Eye (tissue), 1 donor: ENCODE data around the gene RER1.
"Not testable (repeated sequence)": the region's sequence is repeated elsewhere in the genome, so short reads cannot be mapped to it uniquely, and the experiment has no call there.

ENCODE experiments used
- DNase-seq: peaks from one replicate; pipeline ENCODE4 v3.0.0-alpha.2; 2015

RER1 gene

DNA sequence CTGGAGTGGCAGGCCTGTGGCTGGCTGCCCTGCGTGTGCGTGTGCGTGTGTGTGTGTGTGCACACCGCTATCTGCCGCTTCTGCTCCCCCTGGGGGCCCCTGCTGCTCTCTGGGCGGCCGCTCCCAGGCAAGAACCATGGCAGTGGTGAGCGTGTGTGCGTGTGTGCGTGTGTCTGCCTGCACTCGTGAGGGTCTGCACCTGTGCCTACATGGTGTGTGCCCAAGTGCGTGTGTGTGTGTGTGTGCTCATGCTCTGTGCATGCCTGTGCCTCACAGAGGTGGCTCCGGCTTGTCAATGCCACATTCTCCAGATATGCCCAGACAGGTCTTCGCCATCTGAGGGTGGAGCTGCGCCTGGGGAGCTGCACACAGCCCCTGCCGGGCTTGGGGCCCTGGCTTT, 39.5 kb downstream of the RER1 start:
- DNase-seq = peak; percentile 64

DNA sequence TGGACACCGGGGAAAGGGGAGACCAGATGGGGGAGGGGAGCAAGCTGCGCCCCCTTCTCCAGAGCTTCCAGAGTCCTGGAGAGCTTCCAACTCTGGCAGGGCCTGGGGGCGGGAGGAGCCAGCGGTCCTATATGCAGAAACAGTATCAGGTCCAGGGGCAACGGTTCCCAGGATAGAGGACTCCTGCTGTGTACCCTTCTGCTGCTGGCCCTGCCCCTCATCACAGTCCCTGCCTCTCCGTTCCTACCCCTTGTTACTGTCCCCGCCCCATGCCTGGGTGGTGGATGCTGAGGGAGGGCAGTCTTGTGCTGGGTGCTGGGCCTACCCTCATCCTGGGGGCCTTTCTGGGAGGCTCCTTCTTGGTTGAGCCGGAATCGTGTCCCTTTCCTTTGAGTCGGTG, 39.9 kb downstream of the RER1 start:
- no peak for DNase-seq

DNA sequence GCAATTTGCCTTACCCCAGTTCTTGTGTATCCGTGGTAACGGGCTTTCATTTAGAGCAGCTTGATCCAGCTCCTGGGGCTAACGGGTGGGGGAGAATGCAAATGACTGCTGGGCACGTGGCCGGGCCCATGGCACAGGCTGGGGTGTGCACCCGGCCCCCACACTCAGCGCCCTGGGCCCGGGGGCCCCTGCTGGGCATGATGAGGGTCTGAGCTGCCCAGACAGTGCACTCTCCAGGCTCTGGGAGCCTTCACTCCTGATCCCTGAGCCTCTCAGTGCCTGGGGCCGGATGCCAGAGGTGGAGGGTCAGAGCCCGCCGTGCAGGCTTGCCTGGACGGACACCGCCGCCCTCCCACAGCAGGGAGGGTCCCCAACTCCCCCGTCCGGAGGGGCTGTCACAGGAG, 40.8 kb downstream of the RER1 start:
- peak; percentile 63 for DNase-seq

DNA sequence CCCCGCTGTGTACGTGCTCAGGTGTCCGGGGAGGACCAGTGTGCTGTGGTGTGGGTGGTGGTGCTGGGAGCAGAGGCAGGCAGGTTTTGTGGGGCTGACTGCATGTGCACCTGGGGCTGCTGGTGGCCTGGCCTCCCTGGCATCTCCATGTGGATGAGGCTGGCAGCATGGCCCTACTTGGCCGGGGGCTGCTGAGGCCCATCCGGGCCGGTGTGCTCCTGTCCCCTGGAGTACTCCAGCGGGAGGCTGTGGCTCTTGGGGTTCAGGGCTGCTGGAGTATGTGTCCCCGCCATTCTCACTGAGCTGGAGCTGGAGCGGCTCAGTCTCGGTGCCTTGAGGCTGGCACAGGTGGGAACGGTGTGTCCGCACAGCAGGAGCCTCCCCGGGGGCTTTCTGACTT, 41.6 kb downstream of the RER1 start:
- no peak for DNase-seq

DNA sequence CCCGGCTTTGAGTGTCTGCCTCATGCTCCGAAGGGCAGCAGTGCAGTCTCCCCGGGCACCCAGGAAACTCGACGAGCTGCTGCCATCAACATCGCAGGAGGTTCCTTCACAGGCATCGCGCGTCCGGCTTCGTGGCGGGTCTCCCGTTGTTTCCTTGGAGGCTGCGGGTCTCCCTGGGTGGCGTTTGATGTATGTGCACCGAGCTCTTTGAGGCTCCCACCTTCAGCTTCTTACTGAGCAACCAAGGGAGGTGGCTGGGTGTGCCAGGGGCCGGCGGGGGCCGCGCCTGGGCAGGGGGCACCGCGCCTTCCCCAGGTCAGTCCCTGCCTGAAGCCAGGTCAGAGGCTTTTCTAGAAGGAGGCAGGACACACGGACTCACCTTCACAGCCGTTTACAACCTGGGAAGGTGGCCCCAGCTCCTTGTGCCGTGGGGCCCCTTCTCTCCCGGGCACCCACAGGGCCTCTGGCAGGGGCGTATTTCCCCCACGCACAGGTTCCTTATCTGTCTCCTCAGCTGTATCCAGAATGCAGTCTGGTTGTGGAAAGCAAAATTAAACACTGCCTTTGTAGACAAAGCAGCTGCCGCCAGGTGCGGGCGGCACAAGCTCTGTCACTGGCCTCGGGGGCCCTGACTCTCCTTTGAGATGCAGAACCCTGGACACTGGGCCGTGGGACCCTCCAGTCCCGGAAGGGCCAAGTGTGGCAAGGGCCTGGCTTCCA, 42.5 kb downstream of the RER1 start:
- no peak for DNase-seq

DNA sequence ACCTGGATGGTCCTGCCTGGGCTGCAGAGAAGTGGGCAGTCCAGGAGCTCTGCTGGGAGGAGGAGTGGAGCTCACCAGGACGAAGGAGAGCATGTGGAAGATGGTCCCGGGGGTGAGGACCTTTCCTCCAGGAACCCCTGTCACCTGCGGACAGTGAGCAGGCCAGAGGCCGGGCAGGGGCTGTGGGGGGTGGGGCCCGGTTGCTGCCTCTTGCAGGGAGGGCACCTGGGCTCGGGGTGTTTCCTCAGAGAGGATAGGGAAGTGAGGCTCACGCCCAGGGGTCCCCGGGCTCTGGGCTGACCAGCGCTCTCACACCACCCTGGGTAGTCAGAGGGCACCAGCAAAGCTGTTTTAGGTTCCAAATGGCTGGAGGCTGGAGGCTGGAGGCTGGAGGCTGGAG, 43.5 kb downstream of the RER1 start:
- no peak for DNase-seq

DNA sequence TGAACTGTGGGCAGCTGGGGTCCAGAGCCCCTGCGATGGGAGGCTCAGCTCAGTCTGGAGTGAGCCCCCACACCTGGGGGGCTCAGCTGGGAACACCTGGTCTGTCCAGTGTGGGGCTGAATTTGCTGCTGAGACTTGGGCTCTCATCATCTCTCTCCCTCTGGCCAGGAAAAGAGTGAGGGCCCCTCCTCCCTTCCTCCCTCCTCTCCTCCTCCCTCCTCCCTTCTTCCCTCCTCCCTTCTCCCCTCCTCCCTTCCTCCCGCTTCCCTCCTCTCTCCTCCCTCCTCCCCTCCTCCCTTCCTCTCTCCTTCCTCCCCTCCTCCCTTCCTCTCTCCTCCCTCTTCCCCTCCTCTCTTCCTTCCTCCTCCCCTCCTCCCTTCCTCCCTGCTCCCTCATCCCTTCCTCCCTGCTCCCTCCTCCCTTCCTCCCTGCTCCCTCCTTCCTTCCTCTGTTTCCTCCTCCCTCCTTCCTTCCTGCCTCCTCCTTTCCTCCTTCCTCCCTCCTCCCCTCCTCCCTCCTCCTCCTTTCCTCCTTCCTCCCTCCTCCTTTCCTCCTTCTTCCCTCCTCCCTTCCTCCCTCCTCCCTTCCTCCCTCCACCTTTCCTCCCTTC, 44.2 kb downstream of the RER1 start:
- DNase-seq = no peak

DNA sequence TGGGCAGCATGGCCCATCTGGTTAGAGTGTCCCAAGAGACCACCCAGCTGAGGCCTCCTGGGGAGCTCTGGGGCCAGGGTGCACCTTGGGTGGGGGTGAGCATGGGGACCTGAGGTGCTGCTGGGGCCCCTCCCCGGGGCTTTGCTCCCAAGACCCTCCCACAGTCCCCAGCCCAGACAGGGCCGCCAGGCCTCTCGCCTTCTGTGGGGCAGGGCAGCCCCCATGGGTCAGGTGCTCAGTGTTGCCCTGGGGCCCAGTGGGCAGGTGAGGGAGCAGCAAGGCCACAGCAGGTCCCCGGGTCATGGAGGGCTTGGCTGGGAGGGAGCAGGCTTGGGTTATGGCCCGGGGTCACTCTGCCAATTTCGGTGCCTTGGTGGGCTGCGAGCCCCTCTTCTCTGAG, 45.2 kb downstream of the RER1 start:
- DNase-seq = no peak

DNA sequence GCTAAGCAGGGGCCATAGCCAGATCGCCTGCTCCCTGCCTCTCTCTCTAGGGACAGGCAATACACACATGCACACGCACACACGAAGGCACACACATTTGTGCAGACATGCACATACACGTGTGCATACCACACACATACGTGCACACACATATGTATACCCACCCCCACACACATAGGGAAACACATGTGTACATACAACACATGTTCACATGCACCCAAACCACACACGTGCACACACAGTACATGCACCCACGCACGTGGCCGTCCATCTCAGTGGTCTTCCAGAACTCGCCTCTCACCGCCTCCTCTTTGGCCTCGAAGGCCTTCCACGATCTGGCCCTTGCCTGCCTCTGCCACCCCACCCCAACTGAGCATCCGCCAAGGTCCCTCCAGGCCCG, 46.0 kb downstream of the RER1 start:
- DNase-seq = no peak

DNA sequence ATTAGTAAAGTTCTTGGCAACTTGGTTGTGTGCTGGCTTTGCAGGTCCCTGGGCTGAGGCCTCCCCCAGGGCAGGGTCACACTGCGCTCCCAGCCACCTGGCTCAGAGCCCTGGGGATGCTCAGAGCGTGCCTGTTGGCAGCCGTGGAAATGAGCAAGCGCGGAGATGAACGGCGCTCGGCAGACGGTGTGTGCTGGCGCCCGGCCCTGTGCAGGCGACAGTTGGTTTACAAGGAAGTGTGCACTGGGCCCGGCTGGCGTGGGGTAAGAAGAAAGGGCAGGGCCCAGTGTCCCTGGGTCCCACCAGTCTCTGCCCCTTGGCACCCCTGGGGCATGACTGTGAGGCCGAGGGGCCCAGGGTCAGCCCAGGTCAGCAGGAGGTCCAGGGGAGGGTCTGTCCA, 46.4 kb downstream of the RER1 start:
- no peak for DNase-seq

DNA sequence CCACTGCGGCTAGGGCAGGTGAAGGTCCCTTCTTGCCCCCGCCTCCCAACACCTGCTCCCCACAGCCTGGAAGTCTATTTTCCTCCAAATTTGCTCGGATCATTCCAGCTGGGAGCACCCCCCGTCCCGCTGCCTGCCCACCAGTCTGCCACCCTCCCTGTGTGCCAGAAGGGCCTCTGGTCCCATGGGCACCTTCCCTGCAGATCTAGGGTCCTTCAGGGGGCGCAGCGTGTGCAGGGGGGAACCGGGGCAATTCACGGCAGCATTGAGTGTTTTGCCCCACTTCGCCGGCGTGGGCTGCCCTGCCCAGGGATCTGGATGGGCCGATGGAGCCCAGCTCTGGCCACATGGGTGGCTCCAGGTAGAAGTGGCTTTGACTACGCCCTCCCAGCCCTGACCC, 47.0 kb downstream of the RER1 start:
- DNase-seq = no peak

DNA sequence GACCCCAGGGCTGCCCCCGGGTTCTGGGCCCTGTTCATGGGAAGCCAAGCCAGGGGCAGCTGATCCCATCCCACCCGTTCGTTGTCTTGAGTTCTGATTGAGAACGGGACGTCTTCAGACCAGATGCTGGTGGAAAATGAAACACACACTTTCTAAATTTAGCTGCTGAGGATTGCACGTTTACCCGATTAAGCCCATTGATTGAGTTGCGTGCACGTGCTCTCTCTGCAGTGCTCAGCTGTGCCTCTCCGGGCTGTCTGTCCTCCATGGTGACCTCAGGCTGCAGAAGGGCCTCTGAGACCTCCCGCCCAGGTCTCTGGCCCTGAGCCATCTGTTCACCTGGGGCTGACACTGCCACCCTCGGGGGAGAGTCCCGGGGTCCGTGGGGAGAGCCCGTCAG, 47.7 kb downstream of the RER1 start:
- DNase-seq = no peak

DNA sequence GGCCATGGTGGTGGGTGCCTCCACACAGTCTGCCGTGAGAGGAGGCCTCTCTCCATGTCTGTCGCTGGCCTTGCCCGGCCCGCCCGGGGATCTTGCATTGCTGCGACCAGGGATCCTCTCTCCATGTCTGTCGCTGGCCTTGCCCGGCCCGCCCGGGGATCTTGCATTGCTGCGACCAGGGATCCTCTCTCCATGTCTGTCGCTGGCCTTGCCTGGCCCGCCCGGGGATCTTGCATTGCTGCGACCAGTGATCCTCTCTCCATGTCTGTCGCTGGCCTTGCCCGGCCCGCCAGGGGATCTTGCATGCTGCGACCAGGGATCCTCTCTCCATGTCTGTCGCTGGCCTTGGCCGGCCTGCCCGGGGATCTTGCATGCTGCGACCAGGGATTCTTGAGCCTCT, 48.7 kb downstream of the RER1 start:
- DNase-seq = not testable (repeated sequence)

DNA sequence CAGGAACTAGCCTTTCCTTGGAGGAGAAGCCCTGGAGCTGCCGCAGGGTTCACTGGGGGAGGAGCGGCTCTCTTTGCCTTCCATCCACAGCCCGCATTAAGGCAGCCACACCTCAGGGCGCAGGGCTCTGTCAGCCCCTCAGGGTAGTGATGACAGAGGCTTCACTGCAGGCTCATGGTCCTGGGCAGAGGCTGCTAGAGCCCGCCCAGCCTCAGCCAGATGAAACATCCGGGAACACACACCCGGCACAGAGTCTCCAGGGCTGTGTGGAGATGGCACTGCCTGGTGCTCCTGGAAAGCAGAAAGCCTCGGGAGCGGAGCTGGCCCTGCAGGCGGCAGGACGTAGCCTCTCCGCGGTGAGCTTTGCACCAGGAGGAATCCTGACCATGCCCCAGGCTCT, 50.1 kb downstream of the RER1 start:
- no peak for DNase-seq

DNA sequence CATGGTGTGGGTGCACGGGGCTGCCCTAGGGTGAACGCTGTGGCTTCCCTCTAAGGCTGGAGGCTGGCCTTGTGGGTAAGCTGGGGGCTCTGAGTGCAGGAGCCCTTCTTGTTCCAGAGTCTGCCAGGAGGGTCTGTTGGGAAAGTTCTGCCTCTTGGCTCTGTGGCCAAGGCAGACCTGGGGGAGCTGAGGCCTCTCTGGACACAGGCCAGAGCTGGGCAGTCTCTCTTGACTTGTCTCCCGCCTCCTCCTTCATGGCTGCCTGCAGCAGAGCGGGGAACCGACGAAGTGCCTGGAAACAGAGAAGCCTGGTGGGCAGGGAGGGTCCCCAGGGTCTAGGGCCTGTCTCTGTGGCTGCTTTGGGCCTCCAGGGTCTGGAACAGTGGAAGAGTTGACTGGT, 51.0 kb downstream of the RER1 start:
- DNase-seq = no peak

DNA sequence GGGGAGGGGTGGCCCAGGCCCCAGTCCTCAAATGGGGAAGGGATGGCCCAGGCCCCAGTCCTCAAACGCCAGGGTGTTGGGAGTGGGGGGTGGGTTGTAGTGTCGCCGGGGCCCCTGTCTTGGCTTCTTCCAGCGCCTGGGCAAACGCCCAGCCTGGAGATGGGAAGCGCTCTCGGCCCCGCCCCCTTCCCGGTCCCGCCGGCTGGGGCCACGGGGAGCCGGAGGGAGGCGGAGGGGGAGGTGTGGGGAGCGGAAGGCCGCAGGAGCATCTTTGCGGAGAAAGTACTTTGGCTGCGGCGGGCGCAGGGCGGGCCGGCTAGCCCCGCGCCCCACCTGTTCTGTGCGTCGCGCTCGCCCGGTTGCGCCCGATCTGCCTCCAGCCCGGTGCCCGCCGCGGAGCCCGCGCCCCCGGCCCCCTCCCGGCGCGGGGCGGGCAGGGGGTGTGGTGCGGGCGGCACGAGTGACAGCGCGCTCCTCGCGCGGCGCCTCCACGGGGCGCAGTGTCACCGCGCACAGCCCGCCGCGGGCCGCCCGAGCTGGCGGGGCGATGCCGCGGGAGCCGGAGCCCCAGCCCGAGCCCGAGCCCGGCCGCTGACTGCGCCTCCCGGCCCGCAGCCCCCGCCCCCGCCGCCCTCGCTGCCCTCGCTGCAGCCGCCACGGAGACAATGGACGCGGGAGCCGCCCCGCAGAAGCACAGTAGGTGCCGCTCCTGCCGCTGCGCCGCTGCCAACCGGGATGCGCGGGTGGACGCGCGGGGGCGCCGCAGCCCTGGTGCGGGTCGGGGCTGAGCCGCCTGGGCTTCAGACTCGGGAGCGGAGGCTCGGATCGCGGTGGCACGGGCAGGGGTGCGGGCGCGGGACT, 51.9 kb downstream of the RER1 start:
- DNase-seq = peak; percentile 69

DNA sequence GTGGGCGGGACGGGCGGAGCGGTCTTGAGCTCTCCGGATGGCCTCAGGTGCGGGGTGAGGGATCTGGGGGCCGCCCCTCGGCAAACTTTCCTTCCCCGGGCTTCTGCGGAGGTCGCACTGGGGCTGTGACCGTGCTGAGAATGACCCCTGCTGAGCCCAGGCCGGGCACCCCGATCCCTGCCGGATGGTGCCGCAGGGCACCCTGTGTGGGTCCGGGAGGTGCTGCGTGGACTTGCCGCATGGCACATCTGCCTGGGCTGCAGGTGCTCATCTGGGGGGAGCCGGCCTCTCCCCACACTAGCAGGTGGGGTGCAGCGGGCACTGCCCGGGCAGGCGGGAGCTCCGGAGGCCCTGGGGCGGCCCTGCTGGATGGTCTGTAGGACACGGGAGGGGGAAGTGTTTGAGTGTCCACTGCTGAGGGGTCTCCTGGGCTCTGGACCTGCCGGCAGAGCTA, 52.5 kb downstream of the RER1 start:
- no peak for DNase-seq

DNA sequence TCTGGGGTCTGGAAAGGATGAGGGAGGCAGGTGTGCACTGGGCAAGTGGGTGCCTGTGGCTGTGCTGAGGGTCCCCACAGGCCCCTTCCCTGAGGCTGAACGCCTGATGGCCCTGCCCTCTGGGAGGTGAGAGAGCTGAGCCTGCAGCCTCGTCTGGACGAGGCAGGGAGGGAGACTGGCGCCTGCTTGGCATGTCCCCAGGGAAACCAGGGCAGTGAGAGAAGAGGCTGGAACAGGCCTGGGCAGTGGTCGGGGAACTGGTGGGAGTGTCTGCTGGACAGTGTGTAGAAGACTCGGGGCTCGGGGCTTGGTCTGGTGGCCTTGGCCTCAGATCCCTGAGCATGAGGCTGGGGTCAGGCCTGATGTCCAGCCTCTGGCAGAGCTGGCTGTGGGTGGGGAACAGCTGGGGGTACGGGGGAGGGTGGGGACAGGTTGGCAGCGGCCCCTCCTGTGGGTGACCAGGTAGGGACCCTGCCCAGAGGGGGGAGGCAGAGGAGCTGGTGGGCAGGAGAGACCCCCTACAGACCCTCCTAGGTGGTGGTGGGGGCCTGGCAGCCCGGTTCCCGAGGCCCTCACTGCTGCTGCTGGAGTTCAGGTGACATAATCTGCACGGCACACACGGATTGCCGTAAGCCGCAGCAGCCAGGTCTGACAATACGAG, 53.7 kb downstream of the RER1 start:
- DNase-seq = no peak

DNA sequence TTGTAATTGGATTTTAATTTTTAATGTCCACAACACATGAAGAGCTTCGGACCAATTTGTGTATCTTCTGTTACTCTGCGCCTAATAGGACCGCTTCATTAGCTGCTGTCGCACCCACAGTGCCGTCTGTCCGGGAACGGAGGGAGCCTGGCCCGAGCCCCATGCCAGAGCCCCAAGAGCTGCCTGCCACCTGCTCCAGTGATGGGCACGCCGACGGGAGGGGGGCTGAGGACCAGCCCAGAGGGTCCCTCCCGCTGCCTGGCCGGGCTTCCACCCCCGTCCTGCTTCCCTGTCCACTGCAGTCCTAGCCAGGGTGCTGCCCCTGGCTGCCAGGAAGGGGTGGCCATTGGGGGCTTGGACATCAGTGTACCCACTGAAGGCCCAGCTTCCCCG, 54.2 kb downstream of the RER1 start:
- DNase-seq = no peak

DNA sequence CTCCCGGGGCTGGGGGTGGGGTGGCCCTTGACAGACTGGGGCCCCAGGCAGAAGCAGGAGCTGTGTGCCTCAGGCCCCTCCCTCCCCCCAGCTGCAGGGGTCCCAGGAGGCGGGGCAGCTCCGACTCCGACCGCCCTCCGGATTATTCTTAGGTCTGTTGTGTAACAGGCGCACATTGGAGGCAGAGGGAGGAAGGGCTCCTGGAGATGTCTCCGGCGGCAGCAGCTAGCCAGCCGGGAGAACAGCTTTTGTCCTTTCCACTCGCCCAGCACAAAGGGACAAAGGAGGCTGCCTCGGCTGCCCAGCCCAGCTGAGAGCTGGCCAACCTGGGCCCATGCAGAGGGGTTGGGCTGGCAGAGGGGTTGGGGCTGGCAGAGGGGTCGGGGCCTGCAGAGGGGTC, 54.8 kb downstream of the RER1 start:
- DNase-seq = peak; percentile 84

DNA sequence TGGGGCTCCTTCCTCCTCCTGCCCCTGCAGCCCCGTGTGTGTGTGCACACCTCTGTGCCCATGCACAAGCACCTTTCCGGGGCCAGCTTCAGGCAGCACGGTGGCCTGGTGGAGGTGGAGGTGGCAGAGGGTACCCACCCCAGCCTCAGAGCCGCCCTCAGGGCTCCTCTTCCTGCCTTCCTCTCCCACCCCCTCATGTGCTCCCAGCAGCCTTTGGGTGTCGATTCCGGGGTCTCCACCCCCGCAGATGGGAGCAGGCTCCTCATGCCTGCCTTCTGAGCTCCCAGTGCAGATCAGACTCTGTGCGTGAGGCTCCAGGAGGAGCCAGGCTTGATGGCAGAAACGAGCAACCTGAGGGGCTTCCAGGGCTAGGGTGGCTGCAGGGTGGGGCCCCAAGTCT, 55.2 kb downstream of the RER1 start:
- no peak for DNase-seq

DNA sequence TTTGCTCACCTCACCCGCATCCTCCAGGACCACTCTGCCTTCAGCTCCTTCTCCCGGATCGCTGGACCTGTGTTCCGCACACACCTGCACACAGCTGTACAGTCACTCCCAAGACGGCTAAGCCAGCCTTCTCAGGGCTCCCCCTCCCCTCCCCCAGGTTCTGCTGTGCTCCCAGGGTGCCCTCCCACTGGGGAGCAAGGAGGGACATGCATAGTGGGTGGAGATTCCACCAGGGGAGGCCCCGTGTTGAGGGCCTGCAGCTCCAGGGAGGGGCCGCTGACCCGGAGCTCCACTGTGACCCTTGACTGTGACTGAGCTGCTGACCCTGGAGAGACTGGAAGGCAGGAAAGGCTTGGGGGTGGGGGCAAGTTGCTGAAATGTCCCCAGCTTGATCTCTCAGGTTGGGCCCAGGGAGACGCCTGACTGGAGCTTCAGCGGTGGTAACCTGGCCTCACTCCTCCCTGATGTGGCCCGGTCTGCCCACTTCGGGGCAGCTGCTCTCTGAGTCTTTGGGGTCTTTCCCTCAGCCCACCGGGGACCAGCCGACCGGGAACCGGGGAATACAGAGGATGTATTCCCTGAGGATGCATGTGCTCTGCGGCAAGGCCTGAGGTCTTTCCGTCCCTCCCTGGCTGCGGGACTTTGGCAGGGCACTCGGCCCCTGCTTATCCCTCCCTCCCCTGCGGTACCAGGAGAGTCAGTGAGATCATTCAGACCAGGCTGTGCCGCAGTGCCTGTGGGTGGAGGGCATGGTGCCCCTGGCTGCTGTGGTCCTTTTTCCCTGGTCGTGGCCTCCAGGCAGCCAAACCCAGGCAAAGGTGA, 55.8 kb downstream of the RER1 start:
- DNase-seq = no peak

DNA sequence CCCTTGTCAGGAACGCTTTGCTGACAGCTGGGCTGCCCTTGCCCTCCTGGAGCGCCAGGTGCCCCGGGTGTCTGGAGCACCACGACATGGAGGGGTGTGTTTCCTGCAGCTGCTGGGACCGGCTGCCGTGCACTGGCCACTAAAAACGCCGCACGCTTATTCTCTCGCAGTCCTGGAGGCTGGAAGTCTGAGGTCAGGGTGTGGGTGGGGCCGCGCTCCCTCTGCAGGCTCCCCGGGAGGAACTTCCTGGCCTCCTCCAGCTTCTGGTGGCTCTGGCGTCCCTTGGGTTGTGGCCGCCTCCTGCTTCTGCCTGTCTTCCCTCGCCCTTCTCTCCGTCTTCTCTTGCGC, 56.4 kb downstream of the RER1 start:
- DNase-seq = no peak
